ENCODE results near the gene ZNF789. TPM values are rescaled to one million over a fixed set of nuclear protein-coding genes. Genes with fewer than 3 reads are reported as not detected.

The ZNF789 gene
- total RNA-seq, 1 donor from 2014 or later: 20.2 TPM

GRCh38 chr7:99452541-99452940, 20.1 kb upstream of the ZNF789 start:
- Histone ChIP-seq H3K9me3 (ENCODE audit: low read depth) (no peaks in the 10 kb centered on the region), H3K27ac (no peak overlapping the region), H3K79me2 (ENCODE audit: low read depth) (no peaks in the 10 kb centered on the region), H3K4me2 (no peak overlapping the region), H3K4me1 (no peaks in the 10 kb centered on the region), H3K36me3 (no peaks in the 10 kb centered on the region), H2AFZ (replicated peaks) (no peak overlapping the region), H3K27me3 (no peaks in the 10 kb centered on the region), H3F3A (ENCODE audit: low read depth) (peaks cover 14% of the 10 kb centered on the region), H3K9ac (no peak overlapping the region), H3K4me3 (no peak overlapping the region), H4K20me1 (ENCODE audit: low read depth) (peaks cover 16% of the 10 kb centered on the region)
- Mint-ChIP-seq H3K27me3 (ENCODE audit: insufficient read depth, low read depth) (peaks cover 3% of the 10 kb centered on the region), H3K9me3 (no peaks in the 10 kb centered on the region), H3K27ac (no peak overlapping the region), H3K36me3 (peaks cover 26% of the 10 kb centered on the region), H3K4me1 (no peaks in the 10 kb centered on the region), H3K4me3 (no peak overlapping the region)
- no peak for DNase-seq (ENCODE audit: low spot score)
- no peak for TF ChIP-seq EZH2 (IDR thresholded peaks at IDR 0.05)
- no peak for TF ChIP-seq EZH2phosphoT487 (IDR thresholded peaks at IDR 0.05)
- TF ChIP-seq CTCF (IDR thresholded peaks at IDR 0.05): no peak

GRCh38 chr7:99453105-99453504, 19.6 kb upstream of the ZNF789 start:
- H3K4me3 ChIP-seq: no peak overlapping the region
- H3K36me3 Mint-ChIP-seq: peaks cover 26% of the 10 kb centered on the region
- H3K79me2 ChIP-seq (ENCODE audit: low read depth): peaks cover 5% of the 10 kb centered on the region
- no peaks in the 10 kb centered on the region for H3K4me1 ChIP-seq
- no peak overlapping the region for H3K27ac Mint-ChIP-seq
- no peaks in the 10 kb centered on the region for H3K9me3 ChIP-seq (ENCODE audit: low read depth)
- no peaks in the 10 kb centered on the region for H3K4me1 Mint-ChIP-seq
- H3K4me2 ChIP-seq: no peak overlapping the region
- no peaks in the 10 kb centered on the region for H3K27me3 ChIP-seq
- H2AFZ ChIP-seq (replicated peaks): no peak overlapping the region
- H3K4me3 Mint-ChIP-seq: no peak overlapping the region
- no peak overlapping the region for H3K27ac ChIP-seq
- H3K9me3 Mint-ChIP-seq: no peaks in the 10 kb centered on the region
- peaks cover 13% of the 10 kb centered on the region for H4K20me1 ChIP-seq (ENCODE audit: low read depth)
- no peak overlapping the region for H3K9ac ChIP-seq
- TF ChIP-seq EZH2 (IDR thresholded peaks at IDR 0.05) (no peak), CTCF (IDR thresholded peaks at IDR 0.05) (no peak), EZH2phosphoT487 (IDR thresholded peaks at IDR 0.05) (no peak)
- peaks cover 3% of the 10 kb centered on the region for H3K27me3 Mint-ChIP-seq (ENCODE audit: insufficient read depth, low read depth)
- H3F3A ChIP-seq (ENCODE audit: low read depth): peaks cover 20% of the 10 kb centered on the region
- no peaks in the 10 kb centered on the region for H3K36me3 ChIP-seq
- DNase-seq (ENCODE audit: low spot score): no peak

- Mint-ChIP-seq H3K27me3 (ENCODE audit: insufficient read depth, low read depth) (peaks cover 3% of the 10 kb centered on the region), H3K9me3 (no peaks in the 10 kb centered on the region), H3K4me1 (peaks cover 4% of the 10 kb centered on the region), H3K27ac (no peak overlapping the region), H3K4me3 (no peak overlapping the region), H3K36me3 (peaks cover 39% of the 10 kb centered on the region)
- H3K9ac ChIP-seq: no peak overlapping the region
- DNase-seq (ENCODE audit: low spot score): no peak
- peaks cover 33% of the 10 kb centered on the region for H3K79me2 ChIP-seq (ENCODE audit: low read depth)
- no peak overlapping the region for H3K4me2 ChIP-seq
- H3K36me3 ChIP-seq: no peaks in the 10 kb centered on the region
- peaks cover 41% of the 10 kb centered on the region for H3F3A ChIP-seq (ENCODE audit: low read depth)
- no peak overlapping the region for H3K4me3 ChIP-seq
- no peak overlapping the region for H3K27ac ChIP-seq
- no peak overlapping the region for H2AFZ ChIP-seq (replicated peaks)
- TF ChIP-seq EZH2phosphoT487 (IDR thresholded peaks at IDR 0.05): no peak
- no peak for TF ChIP-seq CTCF (IDR thresholded peaks at IDR 0.05)
- no peak for TF ChIP-seq EZH2 (IDR thresholded peaks at IDR 0.05)
- no peaks in the 10 kb centered on the region for H3K9me3 ChIP-seq (ENCODE audit: low read depth)
- H3K4me1 ChIP-seq: no peaks in the 10 kb centered on the region
- no peaks in the 10 kb centered on the region for H3K27me3 ChIP-seq
- H4K20me1 ChIP-seq (ENCODE audit: low read depth): peaks cover 7% of the 10 kb centered on the region
Measured at GRCh38 chr7:99455874-99456273, 16.8 kb upstream of the ZNF789 start.

Measured in neural progenitor cell (in vitro differentiated cells).